Fibroblast of skin of left quadriceps (primary cell): ENCODE data around the gene TRPM6.
A peak's percentile ranks its signal among the peaks of the same experiment; 100 is the strongest.
"Not testable (repeated sequence)": the region's sequence is repeated elsewhere in the genome, so short reads cannot be mapped to it uniquely, and the experiment has no call there.

Source experiments
- DNase-seq, 2 experiments: peaks; one replicate each; pipeline ENCODE4 v3.0.0-alpha.2; 2013; ENCODE audit warnings: low read depth in 2 of 2

The TRPM6 gene

GRCh38 chr9:74859786-74860185 lies 27.9 kb downstream of the TRPM6 start:
- DNase-seq, result no peak

DNA sequence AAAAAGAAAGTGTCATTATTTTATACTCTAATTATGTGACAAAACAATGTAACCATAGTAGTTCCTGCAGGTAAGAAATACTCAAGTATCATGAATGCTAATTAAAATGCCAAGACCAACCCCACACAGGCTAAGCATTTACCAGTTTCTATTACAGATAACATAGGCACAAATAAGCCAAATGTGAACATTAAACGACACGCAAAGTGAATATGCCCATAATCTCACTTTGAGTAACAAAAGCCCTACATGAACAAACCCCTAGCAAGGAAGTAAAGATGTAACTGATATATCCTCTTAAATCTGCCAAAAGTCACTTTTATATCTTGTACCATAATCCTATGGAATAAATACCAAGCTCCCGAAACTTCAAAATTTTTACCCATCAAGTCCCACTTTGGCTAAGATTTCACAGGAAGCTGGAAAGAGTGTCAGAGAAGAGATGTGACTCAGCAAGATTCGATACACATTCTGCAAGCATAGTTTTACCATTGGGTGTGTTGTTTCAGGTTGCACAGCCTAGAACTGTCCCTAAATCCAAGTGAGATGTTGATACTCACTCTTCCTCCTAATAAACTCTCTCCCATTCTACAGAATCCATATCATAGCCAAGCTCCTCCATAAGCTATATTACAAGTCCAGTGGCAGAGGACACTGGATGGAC lies 28.8 kb downstream of the TRPM6 start:
- no peak for DNase-seq

GRCh38 chr9:74856989-74857388 lies 30.7 kb downstream of the TRPM6 start:
- no peak for DNase-seq

- DNase-seq, result no peak
Measured at GRCh38 chr9:74855072-74855471, 32.6 kb downstream of the TRPM6 start.

DNA sequence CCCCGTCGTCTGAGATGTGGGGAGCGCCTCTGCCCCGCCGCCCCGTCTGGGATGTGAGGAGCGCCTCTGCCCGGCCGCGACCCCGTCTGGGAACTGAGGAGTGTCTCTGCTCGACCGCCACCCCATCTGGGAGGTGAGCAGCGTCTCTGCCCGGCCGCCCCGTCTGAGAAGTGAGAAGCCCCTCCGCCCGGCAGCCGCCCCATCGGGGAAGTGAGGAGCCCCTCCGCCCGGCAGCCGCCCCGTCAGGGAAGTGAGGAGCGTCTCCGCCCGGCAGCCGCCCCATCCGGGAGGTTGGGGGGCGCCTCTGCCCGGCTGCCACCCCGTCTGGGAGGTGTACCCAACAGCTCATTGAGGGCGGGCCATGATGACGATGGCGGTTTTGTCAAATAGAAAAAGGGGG lies 34.7 kb downstream of the TRPM6 start:
- DNase-seq, result not testable (repeated sequence)

- DNase-seq, result no peak
Measured at GRCh38 chr9:74848153-74848525, 39.6 kb downstream of the TRPM6 start.

GRCh38 chr9:74847478-74848152 lies 40.1 kb downstream of the TRPM6 start:
- no peak for DNase-seq

- no peak for DNase-seq
Measured at GRCh38 chr9:74846766-74847165, 41.0 kb downstream of the TRPM6 start.

DNA sequence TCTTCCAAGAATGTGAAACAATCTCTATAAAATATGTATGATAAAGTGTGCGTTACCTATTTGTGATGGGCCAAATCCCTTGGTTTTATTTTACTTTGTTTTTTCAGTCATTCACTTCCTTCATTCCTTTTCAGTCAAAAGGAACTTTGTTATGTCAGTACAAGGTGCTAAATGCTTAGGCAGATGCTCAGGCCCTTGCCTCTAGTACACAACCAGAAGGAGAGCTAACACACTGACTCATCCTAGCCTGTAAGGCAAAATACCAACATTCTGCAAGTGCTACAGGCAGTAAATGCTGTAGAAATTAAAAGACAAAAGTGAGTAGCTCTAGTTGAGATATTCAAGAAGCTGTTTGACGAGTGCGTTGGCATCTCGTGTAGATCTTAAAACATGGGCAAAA lies 49.4 kb downstream of the TRPM6 start:
- DNase-seq, result no peak

GRCh38 chr9:74824654-74825053 lies 63.1 kb downstream of the TRPM6 start:
- DNase-seq, result peak; percentile 36 to 59

GRCh38 chr9:74821636-74822035 lies 66.1 kb downstream of the TRPM6 start:
- DNase-seq, result no peak

- no peak for DNase-seq
Measured at GRCh38 chr9:74817816-74818215, 69.9 kb downstream of the TRPM6 start.

DNA sequence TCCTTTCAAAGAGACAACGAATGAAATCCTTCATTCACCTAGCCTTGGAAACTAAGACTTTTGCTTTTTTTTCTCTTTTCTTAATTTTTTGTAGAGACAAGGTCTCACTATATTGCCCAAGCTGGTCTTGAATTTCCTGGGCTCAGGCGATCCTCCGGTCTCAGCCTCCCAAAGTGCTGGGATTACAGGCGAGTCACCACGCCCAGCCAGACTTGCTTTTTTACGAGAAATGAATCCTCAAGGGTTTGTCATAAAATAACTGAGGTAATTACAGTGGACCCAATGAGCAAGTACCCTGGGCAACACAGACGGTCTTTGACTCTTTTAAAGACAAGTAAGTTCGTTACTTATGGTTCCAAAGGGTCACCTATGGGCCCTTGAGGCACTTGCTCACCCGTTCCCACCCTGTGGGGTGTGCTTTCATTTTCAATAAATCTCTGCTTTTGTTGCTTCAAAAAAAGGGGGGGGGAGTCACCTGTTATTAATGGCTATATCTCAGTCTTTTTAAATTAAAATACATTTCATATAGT lies 70.4 kb downstream of the TRPM6 start:
- DNase-seq, result no peak

- no peak for DNase-seq
Measured at GRCh38 chr9:74810200-74810599, 77.5 kb downstream of the TRPM6 start.

GRCh38 chr9:74804018-74804385 lies 83.7 kb downstream of the TRPM6 start:
- no peak for DNase-seq

DNA sequence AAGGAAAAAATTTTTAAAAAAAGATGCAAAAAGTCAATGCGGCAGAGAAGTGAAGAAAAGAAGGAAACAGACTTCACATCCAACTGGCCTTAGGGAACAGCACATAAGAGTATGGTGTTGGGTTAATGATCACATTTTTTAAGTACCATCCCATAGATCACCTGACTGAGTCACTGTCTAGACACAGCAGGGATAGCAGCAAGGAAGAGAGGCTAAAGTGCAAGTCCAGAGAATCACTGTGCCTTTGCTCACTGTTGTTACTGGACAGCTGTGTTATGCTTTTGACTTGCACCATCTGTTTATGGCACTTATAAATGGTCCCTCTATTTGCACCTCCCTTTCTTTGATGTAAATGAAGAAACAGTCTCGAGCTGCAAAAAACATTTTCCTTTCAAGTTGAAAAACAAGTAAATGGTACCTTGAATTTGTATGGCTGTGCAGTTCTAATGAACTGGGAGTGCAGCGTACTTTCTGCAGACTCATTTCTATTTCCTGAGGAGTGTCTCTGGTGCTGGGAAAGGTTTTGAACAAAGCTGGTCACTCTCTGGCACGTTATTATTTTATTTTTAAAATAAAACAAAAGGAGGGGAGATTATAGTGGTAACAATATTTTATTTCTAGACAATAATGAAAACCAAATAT lies 84.2 kb downstream of the TRPM6 start:
- no peak for DNase-seq

- no peak for DNase-seq
Measured at GRCh38 chr9:74800226-74800625, 87.5 kb downstream of the TRPM6 start.

DNA sequence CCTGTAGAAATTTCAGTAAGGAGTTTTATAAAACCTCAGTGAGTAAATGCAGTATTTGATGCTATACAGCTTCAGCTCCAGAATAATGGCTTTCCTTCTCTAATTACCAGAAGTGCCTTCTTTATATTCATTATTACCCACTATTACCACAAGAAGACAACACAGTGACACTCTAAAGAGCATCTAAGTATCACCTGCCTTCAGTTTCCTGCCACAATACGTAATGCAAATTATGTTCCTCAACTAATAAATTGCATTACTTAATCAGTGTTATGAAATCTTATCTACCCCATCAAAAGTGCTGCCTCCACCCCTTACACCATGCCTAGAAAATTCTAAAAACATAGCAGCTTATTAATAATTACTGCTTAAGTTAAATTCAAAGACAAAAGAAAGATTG lies 91.9 kb downstream of the TRPM6 start:
- DNase-seq, result no peak

DNA sequence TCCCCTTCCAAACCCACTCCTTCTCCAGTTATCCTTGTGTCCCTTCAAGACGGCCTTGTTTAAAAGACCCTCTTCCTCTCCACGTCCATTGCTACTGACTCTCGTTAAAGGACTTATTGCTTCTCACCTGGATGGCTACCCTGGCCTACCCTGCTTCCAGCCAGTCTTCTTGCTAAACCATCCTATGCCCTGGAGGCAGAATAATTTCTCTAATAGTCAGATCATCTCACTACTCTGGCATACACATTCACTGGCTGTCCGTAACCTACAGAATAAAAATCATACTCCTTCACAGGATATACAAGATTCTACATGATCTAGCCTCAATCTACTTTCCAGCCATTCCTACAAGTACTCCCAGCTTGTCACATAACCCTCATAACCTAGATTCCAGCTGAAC lies 92.6 kb downstream of the TRPM6 start:
- no peak for DNase-seq

DNA sequence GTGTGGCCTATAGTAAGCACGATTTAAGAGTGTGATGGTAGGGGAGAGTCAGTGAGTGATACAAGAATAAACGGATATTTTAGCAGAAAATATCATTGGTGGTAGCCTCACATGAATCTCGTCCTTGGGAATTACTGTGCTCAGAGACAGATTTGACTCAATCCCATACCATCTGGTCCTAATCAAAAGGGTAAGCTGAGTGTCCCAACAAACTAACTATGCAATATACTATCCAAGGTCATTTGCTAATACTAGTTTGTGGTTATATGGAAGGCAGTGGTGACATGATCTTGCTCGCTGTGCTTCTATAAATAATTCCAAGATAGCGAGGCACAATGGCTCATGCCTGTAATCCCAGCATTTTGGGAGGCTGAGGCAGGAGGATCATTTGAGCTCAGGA lies 103.2 kb downstream of the TRPM6 start:
- DNase-seq, result peak; percentile 17 to 18

DNA sequence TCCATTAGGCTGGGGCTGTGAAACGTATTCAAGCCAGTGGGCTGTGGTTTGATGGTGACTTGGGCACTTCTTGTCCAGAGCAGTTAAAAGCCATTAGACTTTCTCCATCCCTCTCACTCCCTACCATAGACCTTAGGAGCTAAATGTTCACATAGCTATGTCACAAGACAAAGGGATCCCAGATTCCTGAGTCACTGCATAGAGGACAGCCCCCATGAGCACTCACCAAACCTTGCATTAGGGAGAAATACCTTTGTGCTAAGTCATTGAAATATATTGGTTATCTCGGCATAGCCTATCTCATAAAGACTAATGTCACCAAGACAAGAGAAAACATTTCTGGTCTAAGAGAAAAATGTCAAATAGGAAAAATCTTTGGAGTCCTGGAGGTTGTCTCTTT lies 104.3 kb downstream of the TRPM6 start:
- peak; percentile 24 to 34 for DNase-seq

DNA sequence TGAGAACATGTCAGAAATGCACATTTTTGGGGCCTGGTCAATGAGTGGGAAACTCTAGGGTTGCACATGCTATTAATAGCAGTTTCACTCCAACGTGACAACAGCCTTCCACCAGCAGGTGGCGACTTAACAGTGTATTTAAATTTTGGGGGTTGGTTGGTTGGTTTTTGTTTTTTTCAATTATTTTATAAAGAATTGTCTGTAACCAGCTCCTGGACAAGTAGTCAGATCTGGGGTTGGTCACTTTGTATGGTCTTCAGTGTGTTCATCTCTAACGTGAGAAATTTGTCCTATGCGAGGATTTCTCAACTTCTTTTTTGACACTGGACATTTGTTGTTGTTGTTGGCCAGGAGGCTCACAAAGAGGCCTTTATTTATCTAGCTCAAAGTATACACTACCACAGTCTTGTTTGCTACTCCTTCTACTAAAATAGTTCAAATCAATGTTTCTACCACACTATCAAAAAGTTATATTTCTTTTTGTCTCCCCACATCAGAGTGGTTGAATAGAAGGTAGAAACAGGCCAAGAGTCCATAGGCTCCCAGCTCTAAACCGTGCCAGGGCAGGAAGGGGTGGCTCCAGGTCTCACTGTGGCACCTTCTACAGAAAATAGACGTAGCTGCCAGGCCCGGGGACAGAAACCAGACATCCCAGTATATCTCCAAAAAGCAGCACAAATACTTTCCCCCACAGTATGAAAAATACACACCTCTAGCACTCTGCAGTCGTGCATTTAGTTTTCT lies 110.4 kb downstream of the TRPM6 start:
- peak; percentile 31 to 35 for DNase-seq
